Measurements from ENCODE around the gene TJP2.

DNA sequence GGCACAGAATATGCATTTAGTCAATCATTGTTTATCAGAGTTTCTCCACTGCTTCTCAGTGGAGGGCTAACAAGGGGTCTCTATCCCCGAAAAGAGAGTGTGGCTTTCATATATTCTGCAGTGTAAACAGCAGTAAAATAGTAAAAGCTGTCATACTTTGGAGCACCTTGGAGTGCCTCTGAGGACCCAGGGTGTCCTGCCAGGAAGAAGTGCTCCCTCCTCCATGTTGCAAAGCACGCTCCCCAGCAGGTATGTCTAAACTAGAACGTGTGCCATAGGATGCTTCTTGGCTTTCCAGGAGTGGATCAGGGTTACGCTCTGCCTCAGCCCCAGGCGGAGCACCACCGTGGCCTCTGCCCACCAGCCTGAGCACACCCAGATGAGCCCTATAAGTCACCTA lies 8.5 kb upstream of the TJP2 start:
- no peak for TF ChIP-seq POLR2A (IDR thresholded peaks at IDR 0.05)
- TF ChIP-seq, protein P1, sequence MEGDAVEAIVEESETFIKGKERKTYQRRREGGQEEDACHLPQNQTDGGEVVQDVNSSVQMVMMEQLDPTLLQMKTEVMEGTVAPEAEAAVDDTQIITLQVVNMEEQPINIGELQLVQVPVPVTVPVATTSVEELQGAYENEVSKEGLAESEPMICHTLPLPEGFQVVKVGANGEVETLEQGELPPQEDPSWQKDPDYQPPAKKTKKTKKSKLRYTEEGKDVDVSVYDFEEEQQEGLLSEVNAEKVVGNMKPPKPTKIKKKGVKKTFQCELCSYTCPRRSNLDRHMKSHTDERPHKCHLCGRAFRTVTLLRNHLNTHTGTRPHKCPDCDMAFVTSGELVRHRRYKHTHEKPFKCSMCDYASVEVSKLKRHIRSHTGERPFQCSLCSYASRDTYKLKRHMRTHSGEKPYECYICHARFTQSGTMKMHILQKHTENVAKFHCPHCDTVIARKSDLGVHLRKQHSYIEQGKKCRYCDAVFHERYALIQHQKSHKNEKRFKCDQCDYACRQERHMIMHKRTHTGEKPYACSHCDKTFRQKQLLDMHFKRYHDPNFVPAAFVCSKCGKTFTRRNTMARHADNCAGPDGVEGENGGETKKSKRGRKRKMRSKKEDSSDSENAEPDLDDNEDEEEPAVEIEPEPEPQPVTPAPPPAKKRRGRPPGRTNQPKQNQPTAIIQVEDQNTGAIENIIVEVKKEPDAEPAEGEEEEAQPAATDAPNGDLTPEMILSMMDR (IDR thresholded peaks at IDR 0.05), result no peak
